HTR-8/SVneo (cell line): ENCODE results near the gene MICAL3.

ENCODE experiments used
- DNase-seq: peaks from one replicate; pipeline ENCODE4 v3.0.0; 2011; ENCODE audit warnings: low spot score, mixed read lengths; ENCODE audit not compliant: insufficient read length
- FAIRE-seq: peaks from 2 replicates; lab custom pipeline; 2011; peaks lifted over from hg19 to GRCh38; lab: Jason Lieb, UNC

MICAL3 gene

GRCh38 chr22:17754233-17754925 lies 270.0 kb downstream of the MICAL3 start:
- no peak for FAIRE-seq
- DNase-seq = peak; percentile 45

- no peak for DNase-seq
- FAIRE-seq = no peak
Observed at GRCh38 chr22:17753401-17753989, 270.9 kb downstream of the MICAL3 start.

- FAIRE-seq = no peak
- no peak for DNase-seq
Observed at GRCh38 chr22:17751596-17751995, 272.8 kb downstream of the MICAL3 start.

- no peak for FAIRE-seq
- no peak for DNase-seq
Observed at GRCh38 chr22:17749605-17750395, 274.6 kb downstream of the MICAL3 start.

GRCh38 chr22:17748555-17749353 lies 275.6 kb downstream of the MICAL3 start:
- FAIRE-seq = no peak
- DNase-seq = no peak

GRCh38 chr22:17746916-17747315 lies 277.4 kb downstream of the MICAL3 start:
- FAIRE-seq = no peak
- DNase-seq = no peak

- DNase-seq (no peak), FAIRE-seq (no peak)
Observed at GRCh38 chr22:17744430-17744829, 279.9 kb downstream of the MICAL3 start.

GRCh38 chr22:17743661-17744411 lies 280.5 kb downstream of the MICAL3 start:
- DNase-seq (no peak), FAIRE-seq (no peak)

- DNase-seq (peak; percentile 86), FAIRE-seq (peak; percentile 28)
Observed at GRCh38 chr22:17742527-17742902, 281.8 kb downstream of the MICAL3 start.

GRCh38 chr22:17741866-17742526 lies 282.4 kb downstream of the MICAL3 start:
- FAIRE-seq = no peak

GRCh38 chr22:17739196-17739975 lies 285.0 kb downstream of the MICAL3 start:
- no peak for DNase-seq
- no peak for FAIRE-seq

More at GRCh38 chr22:17741866-17742526, 282.4 kb downstream of the MICAL3 start:
- DNase-seq = no peak

- DNase-seq (no peak), FAIRE-seq (no peak)
Observed at GRCh38 chr22:17738386-17739128, 285.8 kb downstream of the MICAL3 start.
